ENCODE measurements around the gene UBE2J1.
"Not testable (repeated sequence)": the region's sequence is repeated elsewhere in the genome, so short reads cannot be mapped to it uniquely, and the experiment has no call there.

Gene UBE2J1, protein sequence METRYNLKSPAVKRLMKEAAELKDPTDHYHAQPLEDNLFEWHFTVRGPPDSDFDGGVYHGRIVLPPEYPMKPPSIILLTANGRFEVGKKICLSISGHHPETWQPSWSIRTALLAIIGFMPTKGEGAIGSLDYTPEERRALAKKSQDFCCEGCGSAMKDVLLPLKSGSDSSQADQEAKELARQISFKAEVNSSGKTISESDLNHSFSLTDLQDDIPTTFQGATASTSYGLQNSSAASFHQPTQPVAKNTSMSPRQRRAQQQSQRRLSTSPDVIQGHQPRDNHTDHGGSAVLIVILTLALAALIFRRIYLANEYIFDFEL

DNA sequence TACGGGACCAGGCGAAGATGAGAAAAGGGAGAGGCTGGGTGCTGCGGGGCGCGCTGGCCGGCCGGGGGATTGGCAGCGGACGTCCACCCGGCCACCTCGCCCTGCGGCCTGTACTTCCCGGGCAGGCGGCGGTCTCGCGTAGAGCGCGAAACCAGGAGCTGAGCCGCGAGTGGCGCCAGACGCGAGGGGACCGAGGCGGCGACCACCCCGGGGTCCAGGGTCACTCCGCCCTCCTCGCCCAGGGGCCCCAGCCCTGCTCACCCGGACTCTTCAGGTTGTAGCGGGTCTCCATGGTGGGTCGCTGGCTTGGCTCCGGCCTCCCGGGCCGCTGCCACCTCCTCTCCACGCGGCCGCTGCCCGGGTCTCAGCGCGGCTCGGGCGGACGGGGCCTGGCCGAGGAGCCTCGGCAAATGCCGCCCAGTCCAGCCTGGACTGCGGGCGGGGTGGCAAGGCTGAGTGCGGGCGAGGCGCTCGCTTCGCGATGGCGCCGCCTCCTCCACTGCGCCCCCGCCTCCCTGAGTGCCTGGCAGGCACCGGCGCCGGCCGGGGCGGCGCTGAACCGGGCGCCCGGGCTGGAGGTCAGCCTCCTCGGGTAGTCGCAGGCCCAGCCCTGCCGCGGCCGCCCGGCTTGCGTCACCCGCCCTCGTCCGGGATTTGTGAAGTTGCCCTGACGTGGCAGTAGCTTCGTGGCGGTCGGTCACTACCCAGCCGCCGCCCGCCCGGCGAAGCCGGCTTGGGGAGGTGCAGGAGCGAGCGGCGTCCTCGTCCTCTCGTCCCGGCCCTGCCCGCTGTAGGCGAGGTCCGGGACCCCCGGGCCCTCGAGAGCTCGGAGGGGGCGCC lies at the start of gene UBE2J1:
Gene UBE2J1, minus strand, starts transcription at position 445 of the 840 bp plus-strand sequence. Its CDS starts 153 bp downstream, at position 292.
- TF ChIP-seq, protein P1, sequence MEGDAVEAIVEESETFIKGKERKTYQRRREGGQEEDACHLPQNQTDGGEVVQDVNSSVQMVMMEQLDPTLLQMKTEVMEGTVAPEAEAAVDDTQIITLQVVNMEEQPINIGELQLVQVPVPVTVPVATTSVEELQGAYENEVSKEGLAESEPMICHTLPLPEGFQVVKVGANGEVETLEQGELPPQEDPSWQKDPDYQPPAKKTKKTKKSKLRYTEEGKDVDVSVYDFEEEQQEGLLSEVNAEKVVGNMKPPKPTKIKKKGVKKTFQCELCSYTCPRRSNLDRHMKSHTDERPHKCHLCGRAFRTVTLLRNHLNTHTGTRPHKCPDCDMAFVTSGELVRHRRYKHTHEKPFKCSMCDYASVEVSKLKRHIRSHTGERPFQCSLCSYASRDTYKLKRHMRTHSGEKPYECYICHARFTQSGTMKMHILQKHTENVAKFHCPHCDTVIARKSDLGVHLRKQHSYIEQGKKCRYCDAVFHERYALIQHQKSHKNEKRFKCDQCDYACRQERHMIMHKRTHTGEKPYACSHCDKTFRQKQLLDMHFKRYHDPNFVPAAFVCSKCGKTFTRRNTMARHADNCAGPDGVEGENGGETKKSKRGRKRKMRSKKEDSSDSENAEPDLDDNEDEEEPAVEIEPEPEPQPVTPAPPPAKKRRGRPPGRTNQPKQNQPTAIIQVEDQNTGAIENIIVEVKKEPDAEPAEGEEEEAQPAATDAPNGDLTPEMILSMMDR (IDR thresholded peaks at IDR 0.05), result peak; percentile 5

DNA sequence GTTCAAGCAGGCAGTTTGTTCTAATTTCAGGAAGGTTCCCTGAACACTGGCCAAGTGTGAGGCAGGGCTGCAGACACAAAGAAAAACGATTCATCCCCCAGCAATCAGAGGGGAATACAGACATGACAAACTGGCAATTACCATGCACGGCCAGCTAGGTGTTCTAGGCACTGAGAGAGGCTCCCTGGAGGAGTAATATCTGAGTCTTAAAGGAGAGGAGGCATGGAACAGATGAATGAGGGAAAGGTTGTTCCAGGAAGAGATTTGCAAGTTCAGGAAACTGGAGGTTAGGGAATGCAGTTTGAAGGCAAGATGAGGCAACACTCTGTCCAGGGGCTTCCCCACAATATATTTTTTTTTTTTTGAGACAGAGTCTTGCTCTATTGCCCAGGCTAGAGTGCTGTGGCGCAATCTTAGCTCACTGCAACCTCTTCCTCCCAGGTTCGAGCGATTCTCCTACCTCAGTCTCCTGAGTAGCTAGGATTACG lies 48.4 kb upstream of the UBE2J1 start:
- Histone ChIP-seq H3K4me3 (ENCODE audit: low read depth, low read length) (no peak overlapping the region), H3K27ac (no peak overlapping the region), H3K9me3 (ENCODE audit: control insufficient read depth, low read length) (no peaks in the 10 kb centered on the region), H3K4me2 (ENCODE audit: low read length) (no peak overlapping the region), H3K36me3 (ENCODE audit: control insufficient read depth, insufficient read depth, low read length) (no peaks in the 10 kb centered on the region), H3K9ac (no peak overlapping the region), H2AFZ (no peak overlapping the region), H3K27me3 (ENCODE audit: control insufficient read depth, insufficient read depth, low read length) (no peaks in the 10 kb centered on the region), H3K79me2 (peaks cover 2% of the 10 kb centered on the region), H3K4me1 (no peaks in the 10 kb centered on the region)
- TF ChIP-seq, protein P1 (IDR thresholded peaks at IDR 0.05), result no peak

More for the DNA sequence above, at the start of gene UBE2J1:
- peaks cover 24% of the 10 kb centered on the region for H3K4me1 ChIP-seq
- no peaks in the 10 kb centered on the region for H3K9me3 ChIP-seq (ENCODE audit: control insufficient read depth, low read length)
- no peaks in the 10 kb centered on the region for H3K27me3 ChIP-seq (ENCODE audit: control insufficient read depth, insufficient read depth, low read length)
- peak within 1 kb of the TSS; percentile 95 for H3K27ac ChIP-seq
- peak within 1 kb of the TSS; percentile 99 for H3K9ac ChIP-seq
- no peaks in the 10 kb centered on the region for H3K36me3 ChIP-seq (ENCODE audit: control insufficient read depth, insufficient read depth, low read length)
- H3K4me3 ChIP-seq (ENCODE audit: low read depth, low read length), result peak within 1 kb of the TSS; percentile 80
- peak within 1 kb of the TSS; percentile 100 for H2AFZ ChIP-seq
- H3K79me2 ChIP-seq, result peaks cover 42% of the 10 kb centered on the region
- peak within 1 kb of the TSS; percentile 79 for H3K4me2 ChIP-seq (ENCODE audit: low read length)

DNA sequence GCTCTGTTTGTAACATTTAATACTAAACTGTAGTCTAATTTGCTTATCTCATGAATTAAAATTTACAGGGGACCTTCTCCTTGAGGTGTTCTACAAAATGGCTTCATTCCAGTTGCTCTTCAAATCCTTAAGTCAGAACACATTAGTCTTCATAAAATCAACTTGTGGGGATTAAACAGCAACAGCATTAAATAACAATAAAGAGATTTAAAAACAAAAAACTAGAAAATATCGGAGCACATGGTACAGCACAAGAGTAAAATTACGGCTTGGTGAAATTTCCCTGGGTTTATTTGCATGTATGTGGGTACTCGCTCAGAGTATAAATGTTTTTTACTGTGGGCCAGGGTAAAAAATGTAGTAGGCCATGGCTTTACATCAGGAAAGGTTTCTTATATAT lies 47.5 kb upstream of the UBE2J1 start:
- no peaks in the 10 kb centered on the region for H3K9me3 ChIP-seq (ENCODE audit: control insufficient read depth, low read length)
- no peaks in the 10 kb centered on the region for H3K27me3 ChIP-seq (ENCODE audit: control insufficient read depth, insufficient read depth, low read length)
- no peaks in the 10 kb centered on the region for H3K36me3 ChIP-seq (ENCODE audit: control insufficient read depth, insufficient read depth, low read length)
- no peak overlapping the region for H2AFZ ChIP-seq
- peaks cover 2% of the 10 kb centered on the region for H3K79me2 ChIP-seq
- no peak overlapping the region for H3K4me2 ChIP-seq (ENCODE audit: low read length)
- H3K4me1 ChIP-seq, result no peaks in the 10 kb centered on the region
- H3K4me3 ChIP-seq (ENCODE audit: low read depth, low read length), result no peak overlapping the region
- TF ChIP-seq, protein P1 (IDR thresholded peaks at IDR 0.05), result no peak
- no peak overlapping the region for H3K27ac ChIP-seq
- H3K9ac ChIP-seq, result no peak overlapping the region

DNA sequence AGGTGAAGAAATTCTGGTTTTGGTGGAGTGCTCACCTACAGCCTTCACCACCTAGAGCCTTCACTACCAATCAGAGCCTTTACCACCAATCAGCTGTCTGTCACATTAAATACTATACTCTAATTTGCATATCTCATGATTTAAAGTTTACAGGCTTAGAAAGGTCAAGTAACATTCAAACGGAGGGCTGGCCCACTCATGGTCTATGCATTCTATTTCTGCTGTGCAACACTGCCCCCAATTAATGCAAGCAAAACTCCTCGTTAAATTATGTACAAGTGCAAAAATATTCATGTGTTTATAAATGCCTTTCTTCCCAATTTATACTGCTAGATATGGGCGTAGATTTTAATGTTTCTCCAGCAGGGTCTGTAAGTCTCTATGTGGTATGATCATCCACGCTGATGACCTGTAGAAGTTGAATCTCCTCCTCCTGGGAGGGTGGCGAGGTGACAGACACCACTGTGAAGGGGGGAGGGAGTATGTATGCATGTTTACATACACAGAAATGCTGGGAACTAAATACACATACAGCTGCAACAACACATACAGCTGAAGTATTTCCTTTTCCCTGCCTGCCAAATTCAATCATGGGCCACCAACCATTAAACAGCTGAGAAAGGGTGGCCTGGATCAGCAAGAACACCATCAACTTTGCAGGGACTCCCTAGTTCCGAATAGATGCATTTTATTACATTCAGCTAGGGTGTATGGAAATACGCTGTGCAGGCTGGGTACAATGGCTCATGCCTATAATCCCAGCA lies 46.4 kb upstream of the UBE2J1 start:
- H3K4me3 ChIP-seq (ENCODE audit: low read depth, low read length), result no peak overlapping the region
- H3K9me3 ChIP-seq (ENCODE audit: control insufficient read depth, low read length), result no peaks in the 10 kb centered on the region
- H3K4me2 ChIP-seq (ENCODE audit: low read length), result no peak overlapping the region
- no peak overlapping the region for H2AFZ ChIP-seq
- H3K27me3 ChIP-seq (ENCODE audit: control insufficient read depth, insufficient read depth, low read length), result no peaks in the 10 kb centered on the region
- peaks cover 2% of the 10 kb centered on the region for H3K79me2 ChIP-seq
- H3K9ac ChIP-seq, result no peak overlapping the region
- TF ChIP-seq, protein P1 (IDR thresholded peaks at IDR 0.05), result no peak
- no peaks in the 10 kb centered on the region for H3K4me1 ChIP-seq
- H3K27ac ChIP-seq, result no peak overlapping the region
- H3K36me3 ChIP-seq (ENCODE audit: control insufficient read depth, insufficient read depth, low read length), result no peaks in the 10 kb centered on the region

DNA sequence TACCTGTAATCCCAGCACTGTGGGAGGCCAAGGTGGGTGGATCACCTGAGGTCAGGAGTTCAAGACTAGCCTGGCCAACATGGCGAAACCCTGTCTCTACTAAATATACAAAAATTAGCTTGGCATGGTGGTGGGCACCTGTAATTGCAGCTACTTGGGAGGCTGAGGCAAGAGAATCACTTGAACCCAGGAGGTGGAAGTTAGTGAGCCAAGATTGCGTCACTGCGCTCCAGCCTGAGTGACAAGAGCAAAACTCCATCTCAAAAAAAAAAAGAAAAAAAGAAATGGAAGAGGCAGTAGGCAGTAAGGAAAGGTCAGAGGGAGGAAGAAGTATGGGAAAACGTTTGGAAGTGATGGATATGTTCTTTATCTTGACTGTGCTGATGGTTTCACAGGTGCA lies 45.4 kb upstream of the UBE2J1 start:
- not testable (repeated sequence) for H2AFZ ChIP-seq; H3K4me2 ChIP-seq (ENCODE audit: low read length); H3K4me1 ChIP-seq; H3K36me3 ChIP-seq (ENCODE audit: control insufficient read depth, insufficient read depth, low read length); H3K4me3 ChIP-seq (ENCODE audit: low read depth, low read length); H3K27me3 ChIP-seq (ENCODE audit: control insufficient read depth, insufficient read depth, low read length); H3K9ac ChIP-seq; H3K9me3 ChIP-seq (ENCODE audit: control insufficient read depth, low read length); H3K79me2 ChIP-seq; H3K27ac ChIP-seq
